ENCODE data around the gene TBRG1.
"Not testable (repeated sequence)": the region's sequence is repeated elsewhere in the genome, so short reads cannot be mapped to it uniquely, and the experiment has no call there.

Gene TBRG1

GRCh38 chr11:124622531-124623451, at the start of gene TBRG1:
TBRG1 (plus strand) TSS chr11:124622864; CDS start chr11:124623084, 220 bp downstream.
- DNase-seq = peak; percentile 57

- DNase-seq = no peak
Measured at GRCh38 chr11:124577716-124578427, 44.8 kb upstream of the TBRG1 start.

GRCh38 chr11:124578761-124579160, 43.9 kb upstream of the TBRG1 start:
- DNase-seq = no peak

- no peak for DNase-seq
Measured at GRCh38 chr11:124581817-124582216, 40.8 kb upstream of the TBRG1 start.

- peak; percentile 0 for DNase-seq
Measured at GRCh38 chr11:124582565-124582964, 40.1 kb upstream of the TBRG1 start.

- no peak for DNase-seq
Measured at GRCh38 chr11:124583781-124584180, 38.9 kb upstream of the TBRG1 start.

GRCh38 chr11:124584681-124585372, 37.8 kb upstream of the TBRG1 start:
- DNase-seq = no peak

- peak; percentile 24 for DNase-seq
Measured at GRCh38 chr11:124586238-124586860, 36.3 kb upstream of the TBRG1 start.

- no peak for DNase-seq
Measured at GRCh38 chr11:124591430-124591829, 31.2 kb upstream of the TBRG1 start.

- no peak for DNase-seq
Measured at GRCh38 chr11:124592627-124593026, 30.0 kb upstream of the TBRG1 start.

- no peak for DNase-seq
Measured at GRCh38 chr11:124595302-124595701, 27.4 kb upstream of the TBRG1 start.

- no peak for DNase-seq
Measured at GRCh38 chr11:124597626-124598025, 25.0 kb upstream of the TBRG1 start.

- no peak for DNase-seq
Measured at GRCh38 chr11:124600621-124601320, 21.9 kb upstream of the TBRG1 start.

- DNase-seq = no peak
Measured at GRCh38 chr11:124602193-124602592, 20.5 kb upstream of the TBRG1 start.

GRCh38 chr11:124602723-124603122, 19.9 kb upstream of the TBRG1 start:
- DNase-seq = not testable (repeated sequence)

- no peak for DNase-seq
Measured at GRCh38 chr11:124605719-124606118, 16.9 kb upstream of the TBRG1 start.

GRCh38 chr11:124608147-124608546, 14.5 kb upstream of the TBRG1 start:
- DNase-seq = no peak

GRCh38 chr11:124610295-124610694, 12.4 kb upstream of the TBRG1 start:
- no peak for DNase-seq

GRCh38 chr11:124611064-124611463, 11.6 kb upstream of the TBRG1 start, which contains the start of gene PANX3:
PANX3 (plus strand) TSS chr11:124611428; CDS start chr11:124611557, 129 bp downstream.
- DNase-seq = no peak

- no peak for DNase-seq
Measured at GRCh38 chr11:124612045-124612444, 10.6 kb upstream of the TBRG1 start.

GRCh38 chr11:124612567-124613246, 10.0 kb upstream of the TBRG1 start:
- no peak for DNase-seq

GRCh38 chr11:124618863-124619262, 3.8 kb upstream of the TBRG1 start:
- DNase-seq = no peak

All from NCI-H1694 treated with DMSO at 0.1 percent for 48 hours (cell line).